GM18868 (cell line): Measurements from ENCODE around the gene NCSTN.

Experiments
- ATAC-seq: cut with Tn5 transposase; IDR thresholded peaks from one replicate; pipeline ENCODE4 v1.9.1; 2021; ENCODE audit warnings: mild to moderate bottlenecking, moderate library complexity; ENCODE audit not compliant: unreplicated experiment

Gene NCSTN

GRCh38 chr1:160404094-160404493, 60.9 kb downstream of the NCSTN start:
- ATAC-seq = no peak

- ATAC-seq = no peak
Measured at GRCh38 chr1:160405331-160405877, 62.2 kb downstream of the NCSTN start.

- no peak for ATAC-seq
Measured at GRCh38 chr1:160406131-160406968, 63.2 kb downstream of the NCSTN start.

- no peak for ATAC-seq
Measured at GRCh38 chr1:160407839-160408801, 64.9 kb downstream of the NCSTN start.
